GM13977 (cell line): ENCODE results near the gene SPAG9.

Source experiments
- DNase-seq: peaks from one replicate; pipeline ENCODE4 v3.0.0; 2012; ENCODE audit warnings: low spot score
- CTCF ChIP-seq: IDR thresholded peaks from 2 replicates; pipeline ENCODE4 v1.5.1; 2012; ENCODE audit warnings: mild to moderate bottlenecking, control low read depth; ENCODE audit not compliant: insufficient read depth; ENCODE audit errors: extremely low read depth, missing control alignments
- in situ Hi-C: fragments of 300-500 bp; cut with MboI; formaldehyde crosslinking; loops from one replicate; pipeline ENCODE4 v1.12.0; 2022; ENCODE audit warnings: low sequenced_read_pairs, low pct_unique_long_range_greater_than_20kb, mixed read lengths, inconsistent platforms; ENCODE audit not compliant: unreplicated experiment

Gene SPAG9

GRCh38 chr17:51044976-51045375 lies 75.7 kb downstream of the SPAG9 start:
- TF ChIP-seq CTCF, result no peak
- in situ Hi-C loops, result no loop called here
- no peak for DNase-seq

DNA sequence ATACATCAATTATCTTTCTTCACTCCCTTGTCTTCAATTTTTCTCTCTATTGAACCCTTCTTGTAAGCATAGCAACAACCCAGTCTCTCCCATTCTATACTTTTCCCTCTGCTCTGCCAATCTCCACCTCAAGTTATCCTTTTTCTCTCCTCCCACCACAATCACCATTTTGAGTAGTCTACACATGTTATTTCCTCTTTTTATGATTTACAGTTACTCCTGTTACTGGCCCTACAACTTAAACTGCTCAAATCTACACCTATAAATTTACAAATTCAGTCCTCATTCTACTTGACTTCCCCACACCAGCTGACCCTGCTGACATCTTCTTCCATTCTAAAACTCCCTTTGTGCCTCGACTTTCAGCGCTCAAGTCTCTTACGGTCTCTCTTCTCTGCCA lies 84.6 kb downstream of the SPAG9 start:
- in situ Hi-C loops, result no loop called here
- no peak for TF ChIP-seq CTCF
- no peak for DNase-seq

GRCh38 chr17:51035431-51035830 lies 85.2 kb downstream of the SPAG9 start:
- in situ Hi-C loops, result no loop called here
- no peak for DNase-seq

DNA sequence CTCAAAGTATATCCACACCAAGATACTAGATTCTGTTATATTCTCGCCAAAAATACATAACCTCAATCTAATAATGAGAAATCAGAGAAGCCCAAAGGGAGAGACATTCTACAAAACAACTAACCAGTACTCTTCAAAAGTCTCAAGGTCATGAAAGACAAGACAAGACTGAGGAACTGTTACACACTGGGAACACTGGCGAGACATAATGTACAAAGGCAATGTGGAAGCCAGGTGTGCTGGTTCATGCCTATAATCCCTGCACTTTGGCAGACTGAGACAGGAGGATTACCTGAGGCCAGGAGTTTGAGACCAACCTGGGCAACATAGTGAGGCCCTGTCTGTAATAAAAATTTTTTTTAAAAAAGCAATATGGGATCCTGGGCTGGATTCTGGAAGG lies 85.9 kb downstream of the SPAG9 start:
- in situ Hi-C loops, result no loop called here
- no peak for DNase-seq
- no peak for TF ChIP-seq CTCF

More at GRCh38 chr17:51035431-51035830, 85.2 kb downstream of the SPAG9 start:
- TF ChIP-seq CTCF, result no peak

GRCh38 chr17:51032850-51033249 lies 87.8 kb downstream of the SPAG9 start:
- in situ Hi-C loops, result no loop called here
- no peak for TF ChIP-seq CTCF
- no peak for DNase-seq

- in situ Hi-C loops, result no loop called here
- no peak for TF ChIP-seq CTCF
- DNase-seq, result peak; percentile 39
Measured at GRCh38 chr17:51029568-51030463, 90.9 kb downstream of the SPAG9 start.
